T-helper 22 cell (primary cell): ENCODE data around the gene B4GALT2.

ENCODE experiments used
- DNase-seq: peaks from one replicate; pipeline ENCODE4 v3.0.0-alpha.2; 2020; ENCODE audit warnings: low read depth

The B4GALT2 gene

GRCh38 chr1:44029911-44030604 is 51.0 kb downstream of the B4GALT2 start:
- DNase-seq: peak; percentile 75

- DNase-seq: peak; percentile 59
Observed at GRCh38 chr1:44030605-44031251, 51.7 kb downstream of the B4GALT2 start.

- no peak for DNase-seq
Observed at GRCh38 chr1:44031252-44032169, 52.5 kb downstream of the B4GALT2 start, which contains the start of gene SLC6A9. TSS of gene SLC6A9 (minus strand) at chr1:44031462. CDS start at chr1:44024277, 7,185 bp downstream.

- DNase-seq: no peak
Observed at GRCh38 chr1:44032170-44032790, 53.3 kb downstream of the B4GALT2 start.

- no peak for DNase-seq
Observed at GRCh38 chr1:44033041-44033575, 54.1 kb downstream of the B4GALT2 start.

GRCh38 chr1:44033756-44034155 is 54.7 kb downstream of the B4GALT2 start:
- DNase-seq: no peak

- no peak for DNase-seq
Observed at GRCh38 chr1:44034423-44034822, 55.4 kb downstream of the B4GALT2 start.

- no peak for DNase-seq
Observed at GRCh38 chr1:44034976-44035716, 56.1 kb downstream of the B4GALT2 start.

GRCh38 chr1:44035726-44036408 is 56.9 kb downstream of the B4GALT2 start:
- no peak for DNase-seq

GRCh38 chr1:44036409-44037139 is 57.6 kb downstream of the B4GALT2 start:
- peak; percentile 24 for DNase-seq

- DNase-seq: no peak
Observed at GRCh38 chr1:44037154-44037553, 58.1 kb downstream of the B4GALT2 start.

GRCh38 chr1:44038876-44039657 is 60.1 kb downstream of the B4GALT2 start:
- DNase-seq: no peak

GRCh38 chr1:44040418-44040817 is 61.4 kb downstream of the B4GALT2 start:
- DNase-seq: no peak
